ENCODE data around the gene SAPCD2. TPM values are rescaled to one million over a fixed set of nuclear protein-coding genes. Genes with fewer than 3 reads are reported as not detected.

The SAPCD2 gene
- total and polyA plus RNA-seq, 9 of the 15 experiments (the other 6 are each of a cell fraction or from before 2014, with no cell fraction given), result 3.4 to 91.8 (median 18.8) TPM

- Histone ChIP-seq H2AFZ (ENCODE audit: low read depth, low read length) (no peak overlapping the region), H3K9me1 (ENCODE audit: control insufficient read depth, insufficient read depth, low read length) (no peaks in the 10 kb centered on the region), H3K27ac (ENCODE audit: extremely low read depth, low read depth, low read length) (no peak overlapping the region), H3K4me2 (ENCODE audit: insufficient read depth, low read length) (no peak overlapping the region), H4K20me1 (replicated peaks; ENCODE audit: control insufficient read depth, insufficient read depth, low read length) (peaks cover 12% of the 10 kb centered on the region; the same call in 1 of the 2 replicates), H3K4me3 (no peak overlapping the region), H3K79me2 (ENCODE audit: control insufficient read depth, insufficient read depth, low read length) (no peaks in the 10 kb centered on the region), H3K9ac (ENCODE audit: insufficient read depth in 1 of 2, low read depth in 2 of 2, low read length in 2 of 2) (no peak overlapping the region; a peak in 2 of 4 replicates), H3K4me1 (replicated peaks in 1 of 2; ENCODE audit: control insufficient read depth in 2 of 2, insufficient read depth in 2 of 2, low read length in 2 of 2) (peaks cover 0 to 76% of the 10 kb centered on the region in 2 experiments; a peak in 4 of 5 replicates), H3K36me3 (ENCODE audit: control insufficient read depth, insufficient read depth, low read length) (no peaks in the 10 kb centered on the region), H3K9me3 (replicated peaks; ENCODE audit: control insufficient read depth, insufficient read depth, low read depth, low read length) (no peaks in the 10 kb centered on the region), H3K27me3 (ENCODE audit: control insufficient read depth in 2 of 2, insufficient read depth in 2 of 2, low read length in 2 of 2) (peaks cover 7 to 50% of the 10 kb centered on the region in 2 experiments; a peak in 4 of 5 replicates)
- POLR2A ChIA-PET, result no interaction called here
- WGBS (ENCODE audit: insufficient coverage, low coverage, missing lambda C conversion rate), result 3% methylated on average over 10 of the region's 16 CpGs
- TF ChIP-seq ELF1 (tag; IDR thresholded peaks at IDR 0.05) (peak; percentile 43; the same call in 1 of the 2 replicates), GABPA (tag; conservative IDR thresholded peaks at IDR 0.05; ENCODE audit: low read depth) (peak; percentile 44), MTA2 (IDR thresholded peaks at IDR 0.05; ENCODE audit: low read depth) (no peak)
- CTCF ChIA-PET (ENCODE audit: low intra/inter-chr PET ratio), result no interaction called here
- FAIRE-seq (no peak), DNase-seq (ENCODE audit: extremely low read depth in 1 of 4, low spot score in 3 of 4) (peak in 2 of 4 experiments; percentile 39 to 40), ATAC-seq (no peak; the same call in 1 of the 3 replicates)
- BruUV-seq (replicated peaks), result no TSS peak
- in situ Hi-C loops (cut with MboI), result no loop called here
- intact Hi-C loops (cut with micrococcal nuclease), result no loop called here
These were observed 29.2 kb downstream of the SAPCD2 start for GRCh38 chr9:137041124-137041523.

GRCh38 chr9:137040568-137040967 is 29.8 kb downstream of the SAPCD2 start:
- FAIRE-seq (no peak), DNase-seq (ENCODE audit: extremely low read depth in 1 of 4, low spot score in 3 of 4) (peak in 1 of 4 experiments; percentile 25), ATAC-seq (no peak; the same call in 2 of the 3 replicates)
- H3K9me1 ChIP-seq (ENCODE audit: control insufficient read depth, insufficient read depth, low read length), result no peaks in the 10 kb centered on the region
- ChIA-PET POLR2A (interaction anchor here (0.6 kb wide), 1 partner anchor 46 kb away, joined by 3 read pairs; the partner anchor contains the start of gene MAN1B1), CTCF (ENCODE audit: low intra/inter-chr PET ratio) (no interaction called here)
- in situ Hi-C loops (cut with MboI), result no loop called here
- peaks cover 7 to 45% of the 10 kb centered on the region in 2 experiments; a peak in 4 of 5 replicates for H3K27me3 ChIP-seq (ENCODE audit: control insufficient read depth in 2 of 2, insufficient read depth in 2 of 2, low read length in 2 of 2)
- H3K36me3 ChIP-seq (ENCODE audit: control insufficient read depth, insufficient read depth, low read length), result no peaks in the 10 kb centered on the region
- WGBS (ENCODE audit: insufficient coverage, low coverage, missing lambda C conversion rate), result 21% methylated on average over 20 of the region's 23 CpGs
- BruUV-seq (replicated peaks), result no TSS peak
- H3K79me2 ChIP-seq (ENCODE audit: control insufficient read depth, insufficient read depth, low read length), result no peaks in the 10 kb centered on the region
- no peak overlapping the region for H3K27ac ChIP-seq (ENCODE audit: extremely low read depth, low read depth, low read length)
- no peaks in the 10 kb centered on the region for H3K9me3 ChIP-seq (replicated peaks; ENCODE audit: control insufficient read depth, insufficient read depth, low read depth, low read length)
- intact Hi-C loops (cut with micrococcal nuclease), result no loop called here
- peaks cover 0 to 76% of the 10 kb centered on the region in 2 experiments; a peak in 4 of 5 replicates for H3K4me1 ChIP-seq (replicated peaks in 1 of 2; ENCODE audit: control insufficient read depth in 2 of 2, insufficient read depth in 2 of 2, low read length in 2 of 2)
- peak overlapping the region in 1 of 2 experiments; percentile 35; a peak in 2 of 4 replicates for H3K9ac ChIP-seq (ENCODE audit: insufficient read depth in 1 of 2, low read depth in 2 of 2, low read length in 2 of 2)
- H4K20me1 ChIP-seq (replicated peaks; ENCODE audit: control insufficient read depth, insufficient read depth, low read length), result peaks cover 12% of the 10 kb centered on the region; the same call in 1 of the 2 replicates
- no peak overlapping the region for H3K4me2 ChIP-seq (ENCODE audit: insufficient read depth, low read length)
- H3K4me3 ChIP-seq, result no peak overlapping the region
- TF ChIP-seq HNRNPL (IDR thresholded peaks at IDR 0.05; ENCODE audit: low read depth, low read length), result peak; percentile 69; the same call in 1 of the 2 replicates
- no peak for TF ChIP-seq PHTF2 (CRISPR knock-in tag; IDR thresholded peaks at IDR 0.05)
- TF ChIP-seq EGR1 (conservative IDR thresholded peaks at IDR 0.05), result peak; percentile 72
- no peak overlapping the region for H2AFZ ChIP-seq (ENCODE audit: low read depth, low read length)

Measured in K562 (cell line).